GOT3 (cell line): ENCODE data around the gene CDKN2B-AS1.
"Not testable (repeated sequence)": the region's sequence is repeated elsewhere in the genome, so short reads cannot be mapped to it uniquely, and the experiment has no call there.

ENCODE experiments used
- DNase-seq: peaks from one replicate; lab custom pipeline; 2025; ENCODE audit warnings: mixed read lengths; lab: John Stamatoyannopoulos, UW

Gene CDKN2B-AS1

GRCh38 chr9:22044583-22044982, 50.0 kb downstream of the CDKN2B-AS1 start:
- DNase-seq, result no peak

GRCh38 chr9:22045423-22045822, 50.8 kb downstream of the CDKN2B-AS1 start:
- no peak for DNase-seq

- no peak for DNase-seq
Measured at GRCh38 chr9:22046243-22046885, 51.8 kb downstream of the CDKN2B-AS1 start.

- DNase-seq, result no peak
Measured at GRCh38 chr9:22047596-22047995, 53.0 kb downstream of the CDKN2B-AS1 start.

- no peak for DNase-seq
Measured at GRCh38 chr9:22049411-22049810, 54.8 kb downstream of the CDKN2B-AS1 start.

- DNase-seq, result no peak
Measured at GRCh38 chr9:22050924-22051323, 56.3 kb downstream of the CDKN2B-AS1 start.

GRCh38 chr9:22052376-22052945, 57.9 kb downstream of the CDKN2B-AS1 start:
- no peak for DNase-seq

- DNase-seq, result no peak
Measured at GRCh38 chr9:22053178-22053577, 58.6 kb downstream of the CDKN2B-AS1 start.

- no peak for DNase-seq
Measured at GRCh38 chr9:22054076-22054475, 59.5 kb downstream of the CDKN2B-AS1 start.

GRCh38 chr9:22054529-22054928, 59.9 kb downstream of the CDKN2B-AS1 start:
- DNase-seq, result no peak

GRCh38 chr9:22055090-22055489, 60.5 kb downstream of the CDKN2B-AS1 start:
- DNase-seq, result no peak

GRCh38 chr9:22056402-22056801, 61.8 kb downstream of the CDKN2B-AS1 start:
- DNase-seq, result no peak

GRCh38 chr9:22057972-22058371, 63.4 kb downstream of the CDKN2B-AS1 start:
- DNase-seq, result not testable (repeated sequence)

GRCh38 chr9:22060831-22061383, 66.3 kb downstream of the CDKN2B-AS1 start:
- DNase-seq, result no peak

GRCh38 chr9:22064957-22065356, 70.4 kb downstream of the CDKN2B-AS1 start:
- DNase-seq, result no peak

- DNase-seq, result no peak
Measured at GRCh38 chr9:22065431-22066200, 71.0 kb downstream of the CDKN2B-AS1 start.

GRCh38 chr9:22067196-22067595, 72.6 kb downstream of the CDKN2B-AS1 start:
- no peak for DNase-seq

GRCh38 chr9:22068369-22068768, 73.8 kb downstream of the CDKN2B-AS1 start:
- no peak for DNase-seq

- no peak for DNase-seq
Measured at GRCh38 chr9:22073349-22073748, 78.8 kb downstream of the CDKN2B-AS1 start.

GRCh38 chr9:22078081-22078480, 83.5 kb downstream of the CDKN2B-AS1 start:
- no peak for DNase-seq

GRCh38 chr9:22079873-22080341, 85.3 kb downstream of the CDKN2B-AS1 start:
- no peak for DNase-seq

- no peak for DNase-seq
Measured at GRCh38 chr9:22084336-22085035, 89.9 kb downstream of the CDKN2B-AS1 start.
